ENCODE measurements around the gene ASB1. TPM values are rescaled to one million over a fixed set of nuclear protein-coding genes. Genes with fewer than 3 reads are reported as not detected.
"Not testable (repeated sequence)": the region's sequence is repeated elsewhere in the genome, so short reads cannot be mapped to it uniquely, and the experiment has no call there.

The ASB1 gene
- total RNA-seq, 1 donor from 2014 or later = 8.5 TPM

GRCh38 chr2:238441262-238442114 lies 14.8 kb downstream of the ASB1 start:
- no peak for TF ChIP-seq CTCF (IDR thresholded peaks at IDR 0.05; ENCODE audit: unreplicated experiment)
- Mint-ChIP-seq H3K4me1 (ENCODE audit: unreplicated experiment) (peaks cover 3% of the 10 kb centered on the region), H3K36me3 (ENCODE audit: low read depth, unreplicated experiment) (peaks cover 4% of the 10 kb centered on the region), H3K27ac (ENCODE audit: unreplicated experiment) (no peak overlapping the region), H3K4me3 (ENCODE audit: unreplicated experiment) (no peak overlapping the region), H3K27me3 (ENCODE audit: unreplicated experiment) (no peaks in the 10 kb centered on the region), H3K9me3 (ENCODE audit: unreplicated experiment) (no peaks in the 10 kb centered on the region)
- no peak for DNase-seq (ENCODE audit: low spot score)

GRCh38 chr2:238442257-238442656 lies 15.5 kb downstream of the ASB1 start:
- not testable (repeated sequence) for H3K4me3 Mint-ChIP-seq (ENCODE audit: unreplicated experiment); H3K27me3 Mint-ChIP-seq (ENCODE audit: unreplicated experiment); H3K27ac Mint-ChIP-seq (ENCODE audit: unreplicated experiment); H3K4me1 Mint-ChIP-seq (ENCODE audit: unreplicated experiment); H3K9me3 Mint-ChIP-seq (ENCODE audit: unreplicated experiment); DNase-seq (ENCODE audit: low spot score)
- peaks cover 12% of the 10 kb centered on the region for H3K36me3 Mint-ChIP-seq (ENCODE audit: low read depth, unreplicated experiment)

DNA sequence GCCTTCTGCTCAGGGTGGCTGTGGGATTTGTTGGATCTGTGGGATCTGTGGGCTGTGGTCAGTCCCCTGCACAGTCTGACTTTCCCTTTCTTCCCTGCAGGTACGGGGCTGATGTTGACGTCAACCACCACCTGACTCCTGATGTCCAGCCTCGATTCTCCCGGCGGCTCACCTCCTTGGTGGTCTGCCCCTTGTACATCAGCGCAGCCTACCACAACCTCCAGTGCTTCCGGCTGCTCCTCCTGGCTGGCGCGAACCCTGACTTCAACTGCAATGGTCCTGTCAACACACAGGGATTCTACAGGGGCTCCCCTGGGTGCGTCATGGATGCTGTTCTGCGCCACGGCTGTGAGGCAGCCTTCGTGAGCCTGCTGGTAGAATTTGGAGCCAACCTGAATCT lies 17.5 kb downstream of the ASB1 start:
- H3K27ac Mint-ChIP-seq (ENCODE audit: unreplicated experiment) = no peak overlapping the region
- H3K4me1 Mint-ChIP-seq (ENCODE audit: unreplicated experiment) = peaks cover 3% of the 10 kb centered on the region
- TF ChIP-seq CTCF (IDR thresholded peaks at IDR 0.05; ENCODE audit: unreplicated experiment) = no peak
- H3K4me3 Mint-ChIP-seq (ENCODE audit: unreplicated experiment) = no peak overlapping the region
- no peaks in the 10 kb centered on the region for H3K9me3 Mint-ChIP-seq (ENCODE audit: unreplicated experiment)
- H3K36me3 Mint-ChIP-seq (ENCODE audit: low read depth, unreplicated experiment) = peaks cover 14% of the 10 kb centered on the region
- no peak for DNase-seq (ENCODE audit: low spot score)
- peaks cover 4% of the 10 kb centered on the region for H3K27me3 Mint-ChIP-seq (ENCODE audit: unreplicated experiment)

GRCh38 chr2:238445409-238446190 lies 18.9 kb downstream of the ASB1 start:
- Mint-ChIP-seq H3K4me1 (ENCODE audit: unreplicated experiment) (peaks cover 3% of the 10 kb centered on the region), H3K27me3 (ENCODE audit: unreplicated experiment) (peaks cover 4% of the 10 kb centered on the region), H3K27ac (ENCODE audit: unreplicated experiment) (no peak overlapping the region), H3K9me3 (ENCODE audit: unreplicated experiment) (no peaks in the 10 kb centered on the region), H3K36me3 (ENCODE audit: low read depth, unreplicated experiment) (peaks cover 14% of the 10 kb centered on the region), H3K4me3 (ENCODE audit: unreplicated experiment) (no peak overlapping the region)
- no peak for DNase-seq (ENCODE audit: low spot score)
- TF ChIP-seq CTCF (IDR thresholded peaks at IDR 0.05; ENCODE audit: unreplicated experiment) = no peak

DNA sequence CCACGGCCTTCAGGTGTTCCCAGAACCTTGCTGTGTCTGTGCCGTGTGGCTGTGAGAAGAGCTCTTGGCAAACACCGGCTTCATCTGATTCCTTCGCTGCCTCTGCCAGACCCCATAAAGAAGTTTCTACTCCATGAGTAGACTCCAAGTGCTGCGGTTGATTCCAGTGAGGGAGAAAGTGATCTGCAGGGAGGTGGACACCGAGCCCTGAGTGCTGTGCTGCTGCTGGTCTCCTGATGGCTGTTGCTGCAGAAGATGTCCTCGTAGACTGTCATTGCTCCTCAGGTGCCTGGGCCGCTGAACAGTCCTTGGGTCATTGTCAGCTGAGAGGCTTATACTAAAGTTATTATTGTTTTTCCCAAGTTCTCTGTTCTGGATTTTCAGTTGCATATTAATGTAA lies 19.6 kb downstream of the ASB1 start:
- DNase-seq (ENCODE audit: low spot score) = no peak
- H3K36me3 Mint-ChIP-seq (ENCODE audit: low read depth, unreplicated experiment) = peaks cover 14% of the 10 kb centered on the region
- peaks cover 2% of the 10 kb centered on the region for H3K4me1 Mint-ChIP-seq (ENCODE audit: unreplicated experiment)
- peaks cover 4% of the 10 kb centered on the region for H3K27me3 Mint-ChIP-seq (ENCODE audit: unreplicated experiment)
- H3K9me3 Mint-ChIP-seq (ENCODE audit: unreplicated experiment) = no peaks in the 10 kb centered on the region
- no peak overlapping the region for H3K27ac Mint-ChIP-seq (ENCODE audit: unreplicated experiment)
- H3K4me3 Mint-ChIP-seq (ENCODE audit: unreplicated experiment) = no peak overlapping the region
- TF ChIP-seq CTCF (IDR thresholded peaks at IDR 0.05; ENCODE audit: unreplicated experiment) = no peak
